Naive B cell (primary cell): ENCODE measurements around the gene CCL3. TPM values are rescaled to one million over a fixed set of nuclear protein-coding genes. Genes with fewer than 3 reads are reported as not detected.

Experiments used
- polyA plus RNA-seq, 6 donors: library from polyadenylated mRNA; unstranded; fragments of 300-500 nt; fragmentation: Illumina TruSeq; gene quantifications; one replicate each; pipeline ENCODE4 v1.2.3, GENCODE V29; 2021; ENCODE audit warnings: low read depth in 6 of 6

Gene CCL3
- polyA plus RNA-seq, 6 donors from 2014 or later, result 7.0 to 36.8 (median 13.0) TPM

Other genes starting within 250 kb of the CCL3 start
- not detected for gene HEATR9, start 221.3 kb downstream of the CCL3 start, polyA plus RNA-seq
- 10 to 100 TPM in 4 of 6 donors, 1 to 10 TPM in 2; 4.9 to 15.3 (median 12.7) TPM for gene CCL5, start 209.8 kb downstream of the CCL3 start, polyA plus RNA-seq
- gene RDM1, start 159.4 kb downstream of the CCL3 start, polyA plus RNA-seq, result not detected
- gene LYZL6, start 146.4 kb downstream of the CCL3 start, polyA plus RNA-seq, result not detected
- not detected for gene CCL16, start 108.6 kb downstream of the CCL3 start, polyA plus RNA-seq
- not detected for gene CCL14, start 103.4 kb downstream of the CCL3 start, polyA plus RNA-seq
- gene CCL15, start 88.6 kb downstream of the CCL3 start, polyA plus RNA-seq, result not detected
- gene CCL23, start 72.2 kb downstream of the CCL3 start, polyA plus RNA-seq, result not detected
- gene CCL18, start 25.9 kb downstream of the CCL3 start, polyA plus RNA-seq, result not detected
- gene CCL4, start 13.7 kb upstream of the CCL3 start, polyA plus RNA-seq, result 10 to 100 TPM in 3 of 6 donors, 1 to 10 TPM in 2, under 1 TPM in 1; 0.79 to 43.5 (median 19.5) TPM
- under 1 TPM in 1 of 6 donors, not detected in 5; 0.73 TPM for gene TBC1D3B, start 86.5 kb upstream of the CCL3 start, polyA plus RNA-seq
- gene CCL3L1, start 106.6 kb upstream of the CCL3 start, polyA plus RNA-seq, result 1 to 10 TPM in 1 of 6 donors, under 1 TPM in 3, not detected in 2; 0.48 to 1.5 (median 0.71) TPM
- 1 to 10 TPM in 2 of 6 donors, not detected in 4; 1.6 to 6.6 TPM for gene CCL4L2, start 120.9 kb upstream of the CCL3 start, polyA plus RNA-seq
- under 1 TPM in 2 of 6 donors, not detected in 4; 0.22 to 0.36 TPM for gene TBC1D3I, start 174.4 kb upstream of the CCL3 start, polyA plus RNA-seq
- gene TBC1D3G, start 233.7 kb upstream of the CCL3 start, polyA plus RNA-seq, result under 1 TPM in 1 of 6 donors, not detected in 5; 0.31 TPM